Measurements from ENCODE around the gene SH3D21.

Gene SH3D21

GRCh38 chr1:36359383-36359782 is 53.2 kb downstream of the SH3D21 start:
- no peak for DNase-seq (ENCODE audit: low read depth)
- H3K4me3 ChIP-seq (ENCODE audit: control insufficient read depth, low read depth, low read length) = no peak overlapping the region
- TF ChIP-seq CTCF (IDR thresholded peaks at IDR 0.05; ENCODE audit: control insufficient read depth, insufficient read depth, low read depth, low read length, missing control alignments) = no peak

GRCh38 chr1:36359911-36360550 is 53.9 kb downstream of the SH3D21 start:
- no peak for DNase-seq (ENCODE audit: low read depth)
- no peak for TF ChIP-seq CTCF (IDR thresholded peaks at IDR 0.05; ENCODE audit: control insufficient read depth, insufficient read depth, low read depth, low read length, missing control alignments)
- H3K4me3 ChIP-seq (ENCODE audit: control insufficient read depth, low read depth, low read length) = no peak overlapping the region

- H3K4me3 ChIP-seq (ENCODE audit: control insufficient read depth, low read depth, low read length) = no peak overlapping the region
- no peak for DNase-seq (ENCODE audit: low read depth)
- no peak for TF ChIP-seq CTCF (IDR thresholded peaks at IDR 0.05; ENCODE audit: control insufficient read depth, insufficient read depth, low read depth, low read length, missing control alignments)
Observed at GRCh38 chr1:36365381-36365780, 59.2 kb downstream of the SH3D21 start.

- no peak overlapping the region for H3K4me3 ChIP-seq (ENCODE audit: control insufficient read depth, low read depth, low read length)
- no peak for TF ChIP-seq CTCF (IDR thresholded peaks at IDR 0.05; ENCODE audit: control insufficient read depth, insufficient read depth, low read depth, low read length, missing control alignments)
- DNase-seq (ENCODE audit: low read depth) = no peak
Observed at GRCh38 chr1:36366091-36366661, 60.0 kb downstream of the SH3D21 start.

- no peak for DNase-seq (ENCODE audit: low read depth)
- no peak for TF ChIP-seq CTCF (IDR thresholded peaks at IDR 0.05; ENCODE audit: control insufficient read depth, insufficient read depth, low read depth, low read length, missing control alignments)
- H3K4me3 ChIP-seq (ENCODE audit: control insufficient read depth, low read depth, low read length) = no peak overlapping the region
Observed at GRCh38 chr1:36367066-36367465, 60.9 kb downstream of the SH3D21 start.

GRCh38 chr1:36367798-36368197 is 61.6 kb downstream of the SH3D21 start:
- DNase-seq (ENCODE audit: low read depth) = no peak
- TF ChIP-seq CTCF (IDR thresholded peaks at IDR 0.05; ENCODE audit: control insufficient read depth, insufficient read depth, low read depth, low read length, missing control alignments) = no peak
- H3K4me3 ChIP-seq (ENCODE audit: control insufficient read depth, low read depth, low read length) = no peak overlapping the region

Measured in AG09309 (cell line).